Stimulated activated CD8-positive, alpha-beta memory T cell treated with anti-CD3 and anti-CD28 coated beads, Interleukin-7, amount 100 ng/mL, for 24 hours (primary cell): Measurements from ENCODE around the gene RAG2.
"Not testable (repeated sequence)": the region's sequence is repeated elsewhere in the genome, so short reads cannot be mapped to it uniquely, and the experiment has no call there.

Experiments used
- DNase-seq: peaks from one replicate; pipeline ENCODE4 v3.0.0-alpha.2; 2020; ENCODE audit warnings: low read depth

The RAG2 gene

GRCh38 chr11:36600180-36600579, 2.1 kb upstream of the RAG2 start:
- DNase-seq, result no peak

DNA sequence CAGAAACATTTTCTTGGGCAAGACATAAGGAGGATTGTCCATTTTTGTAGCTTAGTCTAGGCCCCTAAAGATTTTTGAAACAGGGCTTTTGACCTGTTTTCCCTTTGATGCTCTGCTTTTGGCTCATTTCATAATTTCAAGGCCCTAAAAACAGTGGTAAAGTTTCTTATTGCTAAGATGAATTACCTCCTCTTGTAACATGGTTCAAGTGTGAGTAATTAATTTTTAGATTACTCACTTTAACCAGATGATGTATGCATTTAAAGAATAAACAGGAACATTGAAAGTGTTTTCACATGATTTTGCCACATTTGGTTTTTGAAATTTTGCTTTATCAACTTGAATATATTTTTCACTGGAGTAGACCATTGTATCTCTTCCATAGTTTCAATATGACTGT, 1.2 kb downstream of the RAG2 start:
- no peak for DNase-seq

- no peak for DNase-seq
Measured at GRCh38 chr11:36594316-36594989, 3.6 kb downstream of the RAG2 start, which contains the start of gene IFTAP. Gene IFTAP (plus strand): TSS chr11:36594502. CDS start chr11:36610104, 15,602 bp downstream.

DNA sequence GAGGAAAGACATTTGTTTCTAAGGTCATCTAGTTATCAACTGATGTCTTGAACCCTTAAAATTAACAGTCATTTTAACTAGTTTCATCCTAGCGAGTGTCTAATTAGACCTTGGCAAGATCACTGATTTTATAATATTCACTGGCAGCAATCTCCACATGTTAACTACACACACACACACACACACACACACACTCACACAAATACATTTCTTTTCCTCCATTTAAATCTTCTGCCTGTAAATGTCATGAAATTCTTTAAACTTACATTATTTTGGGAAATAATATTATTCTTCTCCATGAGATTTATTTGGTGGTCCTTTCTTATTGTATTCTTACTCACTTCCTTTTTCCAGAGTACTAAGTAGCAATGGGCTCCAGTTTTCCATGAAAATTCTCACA, 6.6 kb downstream of the RAG2 start:
- DNase-seq, result no peak

DNA sequence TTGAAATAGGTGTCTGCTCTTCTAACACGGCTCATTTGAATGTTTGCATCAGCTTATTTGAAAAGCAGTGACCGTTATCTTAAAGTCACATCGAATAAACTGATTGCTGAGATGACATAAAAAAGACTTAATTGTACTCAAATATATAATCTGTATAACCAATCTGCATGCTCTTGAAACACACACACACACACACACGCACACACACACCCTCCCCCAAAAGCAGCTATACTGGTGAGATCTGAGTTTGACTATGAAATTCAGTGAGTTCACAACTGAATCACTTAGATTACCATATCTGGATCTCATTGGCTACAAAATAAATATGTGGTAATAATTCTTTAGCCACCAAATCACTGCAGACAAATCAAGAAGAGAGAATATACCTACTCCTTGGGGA, 7.5 kb downstream of the RAG2 start:
- DNase-seq, result no peak

DNA sequence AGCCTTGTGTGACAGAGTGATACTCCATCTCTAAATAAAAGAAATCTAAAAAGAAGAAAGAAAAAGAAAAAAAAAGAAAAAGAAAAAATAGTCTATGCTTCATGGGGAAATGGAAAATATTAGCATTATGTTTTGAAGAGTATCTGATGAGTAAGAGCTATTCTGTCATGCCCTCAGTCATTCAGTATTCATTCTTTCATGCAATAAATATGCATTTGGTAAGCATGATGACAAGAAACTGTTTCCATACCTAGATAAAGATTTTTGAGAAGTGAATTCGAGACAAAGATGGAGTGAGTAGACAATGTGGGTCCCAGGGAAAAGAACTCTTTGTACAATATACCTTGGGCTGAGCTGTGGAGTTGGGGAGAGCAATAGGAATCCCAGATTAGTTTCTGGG, 9.9 kb downstream of the RAG2 start:
- no peak for DNase-seq

- no peak for DNase-seq
Measured at GRCh38 chr11:36586543-36586942, 11.5 kb downstream of the RAG2 start.

- DNase-seq, result no peak
Measured at GRCh38 chr11:36583667-36584066, 14.4 kb downstream of the RAG2 start.

DNA sequence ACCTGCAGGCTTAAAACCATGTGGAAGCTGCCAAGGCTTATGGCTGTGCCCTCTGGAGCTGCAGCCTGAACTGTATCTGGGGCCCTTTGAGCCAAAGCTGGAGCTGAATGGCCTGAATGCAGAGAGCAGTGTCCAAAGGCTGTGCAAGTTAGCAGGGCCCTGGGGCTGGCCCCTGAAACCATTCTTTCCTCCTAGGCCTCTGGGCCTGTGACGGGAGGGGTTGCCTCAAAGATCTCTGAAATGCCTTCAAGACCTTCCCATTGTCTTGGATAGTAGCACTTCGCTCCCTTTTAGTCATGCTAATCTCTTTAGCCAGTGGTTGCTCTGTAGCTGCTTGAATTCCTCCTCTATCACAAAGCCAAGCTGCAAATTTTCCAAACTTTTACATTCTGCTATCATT, 16.5 kb downstream of the RAG2 start:
- DNase-seq, result no peak

GRCh38 chr11:36578458-36578857, 19.6 kb downstream of the RAG2 start:
- DNase-seq, result no peak

DNA sequence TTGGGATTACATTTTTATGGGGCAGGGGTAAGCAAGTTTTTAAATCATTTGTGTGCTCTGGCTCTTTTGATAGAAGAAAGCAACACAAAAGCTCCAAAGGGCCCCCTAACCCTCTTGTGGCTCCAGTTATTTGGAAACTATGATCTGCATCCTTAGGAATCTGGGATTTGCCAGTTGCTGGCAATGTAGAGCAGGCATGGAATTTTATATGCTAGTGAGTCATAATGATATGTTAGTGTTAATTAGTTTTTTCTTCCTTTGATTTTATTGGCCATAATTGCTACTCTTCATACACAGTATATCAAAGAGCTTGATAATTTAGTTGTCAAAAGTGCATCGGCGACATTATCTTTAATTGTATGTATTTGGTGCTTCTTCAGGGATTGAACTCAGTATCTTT, 20.2 kb downstream of the RAG2 start:
- DNase-seq, result no peak

- no peak for DNase-seq
Measured at GRCh38 chr11:36577373-36577772, 20.7 kb downstream of the RAG2 start.

DNA sequence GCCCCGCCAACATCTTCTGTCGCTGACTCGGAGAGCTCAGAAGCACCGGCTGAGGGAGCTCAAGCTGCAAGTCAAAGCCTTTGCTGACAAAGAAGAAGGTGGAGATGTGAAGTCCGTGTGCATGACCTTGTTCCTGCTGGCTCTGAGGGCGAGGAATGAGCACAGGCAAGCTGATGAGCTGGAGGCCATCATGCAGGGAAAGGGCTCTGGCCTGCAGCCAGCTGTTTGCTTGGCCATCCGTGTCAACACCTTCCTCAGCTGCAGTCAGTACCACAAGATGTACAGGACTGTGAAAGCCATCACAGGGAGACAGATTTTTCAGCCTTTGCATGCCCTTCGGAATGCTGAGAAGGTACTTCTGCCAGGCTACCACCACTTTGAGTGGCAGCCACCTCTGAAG, 23.6 kb downstream of the RAG2 start:
- DNase-seq, result no peak

- no peak for DNase-seq
Measured at GRCh38 chr11:36569095-36569494, 28.9 kb downstream of the RAG2 start.

DNA sequence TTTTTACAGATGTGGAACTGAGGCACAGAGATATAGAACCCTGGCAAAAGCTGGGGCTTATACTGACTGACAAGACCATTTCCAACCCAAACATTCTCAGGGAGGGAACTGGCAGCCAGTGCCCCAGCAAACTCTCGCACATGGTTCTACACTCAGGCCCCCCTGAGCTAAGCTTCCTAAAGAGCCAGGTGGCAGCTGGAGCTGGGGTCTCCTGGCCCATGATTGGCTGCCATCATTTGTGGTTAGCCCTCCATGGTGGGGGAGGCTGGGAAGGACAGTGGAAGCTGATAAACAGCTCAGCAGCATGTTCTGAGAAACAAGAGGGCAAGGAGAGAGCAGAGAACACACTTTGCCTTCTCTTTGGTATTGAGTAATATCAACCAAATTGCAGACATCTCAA, 30.3 kb downstream of the RAG2 start, which contains the start of gene RAG1:
RAG1 (plus strand) TSS at position 314 of the 400 bp plus-strand sequence. CDS start 5,298 bp downstream, outside the sequence.
- no peak for DNase-seq

DNA sequence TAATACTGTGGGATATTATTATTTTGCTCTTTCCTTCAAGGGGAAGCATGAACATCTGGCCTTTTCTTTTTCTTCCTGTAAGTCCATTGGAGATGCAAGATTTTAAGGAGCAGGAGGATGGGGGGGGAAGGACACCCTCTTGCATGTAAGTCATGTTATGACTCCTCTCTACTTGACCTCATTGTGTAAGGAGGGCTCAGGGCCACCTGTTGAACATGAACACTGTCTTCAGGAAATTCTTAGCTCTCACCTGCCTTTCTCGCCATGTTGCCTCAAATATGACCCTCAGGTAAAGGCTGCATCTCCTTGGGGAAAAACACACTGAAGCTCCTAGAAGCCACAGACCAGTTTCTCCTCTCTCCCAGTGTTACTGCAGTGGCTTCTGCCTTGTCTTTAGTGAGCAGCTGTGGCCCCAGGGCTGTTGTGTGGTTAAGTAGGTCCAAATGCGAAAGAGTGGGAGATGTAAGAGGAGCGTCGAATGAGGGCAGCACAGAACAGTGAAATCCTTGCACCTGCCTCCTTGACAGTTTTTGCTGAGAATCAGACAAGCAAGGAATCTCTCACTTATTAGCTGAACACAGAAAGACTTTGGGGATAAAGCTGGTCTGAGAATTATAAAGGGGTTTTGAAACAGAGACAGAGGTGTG, 31.5 kb downstream of the RAG2 start:
- no peak for DNase-seq

GRCh38 chr11:36565031-36565610, 32.9 kb downstream of the RAG2 start:
- no peak for DNase-seq

DNA sequence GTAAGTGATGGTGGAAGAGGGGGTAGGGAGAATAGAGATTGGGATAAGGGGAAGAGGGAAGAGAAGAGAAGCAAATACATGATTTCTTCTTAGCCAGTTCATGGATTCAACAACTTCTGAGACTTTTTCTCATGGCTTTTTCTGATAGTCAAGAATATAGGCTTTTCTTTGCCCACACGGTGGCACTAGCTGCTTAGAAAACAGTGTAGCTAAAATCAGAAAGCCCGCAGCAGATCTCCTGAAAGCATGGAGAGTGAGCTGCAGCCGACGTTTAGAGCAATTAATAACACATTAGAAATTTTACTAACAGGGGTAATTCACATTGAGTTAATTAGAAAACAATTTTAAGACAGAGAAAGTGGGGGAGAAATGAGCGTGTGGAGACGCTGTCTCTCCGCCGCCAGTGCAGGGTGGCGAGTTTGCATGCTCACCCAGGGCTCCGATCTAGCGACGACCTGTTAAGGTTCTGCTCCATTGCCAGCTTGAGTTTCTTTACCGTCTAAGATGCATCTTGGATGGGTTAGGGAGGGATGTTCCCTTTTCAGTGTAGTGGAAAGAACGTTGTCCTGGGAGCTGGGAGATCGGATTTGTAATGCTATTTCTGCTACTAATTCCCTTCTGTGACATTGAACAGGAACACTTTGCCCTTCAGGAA, 33.5 kb downstream of the RAG2 start:
- DNase-seq, result peak; percentile 4

GRCh38 chr11:36558571-36559413, 39.2 kb downstream of the RAG2 start:
- DNase-seq, result no peak

- no peak for DNase-seq
Measured at GRCh38 chr11:36557991-36558390, 40.0 kb downstream of the RAG2 start.

DNA sequence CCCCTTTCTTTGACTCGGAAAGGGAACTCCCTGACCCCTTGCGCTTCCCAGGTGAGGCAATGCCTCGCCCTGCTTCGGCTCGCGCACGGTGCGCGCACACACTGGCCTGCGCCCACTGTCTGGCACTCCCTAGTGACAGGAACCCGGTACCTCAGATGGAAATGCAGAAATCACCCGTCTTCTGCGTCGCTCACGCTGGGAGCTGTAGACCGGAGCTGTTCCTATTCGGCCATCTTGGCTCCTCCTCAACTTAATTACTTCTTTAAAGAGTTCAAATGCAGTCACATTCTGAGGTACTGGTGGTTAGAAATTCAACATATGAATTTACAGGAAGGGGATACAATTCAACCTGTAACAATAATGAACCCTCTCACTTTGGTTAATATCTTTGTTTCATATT, 40.6 kb downstream of the RAG2 start:
- DNase-seq, result not testable (repeated sequence)
